WI38 (cell line): ENCODE results near the gene USP36.
"Not testable (repeated sequence)": the region's sequence is repeated elsewhere in the genome, so short reads cannot be mapped to it uniquely, and the experiment has no call there.

Source experiments
- H3K4me3 ChIP-seq: 2 replicates; pipeline ENCODE4 v1.5.1; 2011; ENCODE audit warnings: low read depth, mild to moderate bottlenecking, control low read depth, low read length
- TF ChIP-seq, protein P1 (sequence below): IDR thresholded peaks from 2 replicates; pipeline ENCODE4 v1.5.1; 2012; ENCODE audit warnings: low read depth, mild to moderate bottlenecking, control low read depth, low read length

Gene USP36

DNA sequence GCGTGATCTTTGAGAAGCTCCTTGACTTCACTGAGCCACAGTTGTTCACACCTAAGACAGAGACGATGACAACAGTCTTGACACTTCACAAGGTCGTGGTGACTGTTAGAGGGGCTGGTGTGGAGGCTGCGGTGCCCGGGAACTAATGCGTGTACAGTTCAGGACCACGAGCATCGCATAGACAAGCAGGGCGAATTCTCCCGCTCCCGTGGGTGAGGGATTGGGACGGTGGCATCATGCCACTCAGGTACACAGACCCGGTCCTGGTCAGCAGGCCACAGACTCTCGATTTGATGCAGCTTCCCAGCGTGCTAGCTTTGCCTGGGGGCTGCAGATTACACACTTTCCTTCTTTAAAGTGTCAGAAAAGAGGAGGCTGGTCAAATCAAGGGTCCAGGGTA is 37.6 kb upstream of the USP36 start:
- TF ChIP-seq, protein P1, sequence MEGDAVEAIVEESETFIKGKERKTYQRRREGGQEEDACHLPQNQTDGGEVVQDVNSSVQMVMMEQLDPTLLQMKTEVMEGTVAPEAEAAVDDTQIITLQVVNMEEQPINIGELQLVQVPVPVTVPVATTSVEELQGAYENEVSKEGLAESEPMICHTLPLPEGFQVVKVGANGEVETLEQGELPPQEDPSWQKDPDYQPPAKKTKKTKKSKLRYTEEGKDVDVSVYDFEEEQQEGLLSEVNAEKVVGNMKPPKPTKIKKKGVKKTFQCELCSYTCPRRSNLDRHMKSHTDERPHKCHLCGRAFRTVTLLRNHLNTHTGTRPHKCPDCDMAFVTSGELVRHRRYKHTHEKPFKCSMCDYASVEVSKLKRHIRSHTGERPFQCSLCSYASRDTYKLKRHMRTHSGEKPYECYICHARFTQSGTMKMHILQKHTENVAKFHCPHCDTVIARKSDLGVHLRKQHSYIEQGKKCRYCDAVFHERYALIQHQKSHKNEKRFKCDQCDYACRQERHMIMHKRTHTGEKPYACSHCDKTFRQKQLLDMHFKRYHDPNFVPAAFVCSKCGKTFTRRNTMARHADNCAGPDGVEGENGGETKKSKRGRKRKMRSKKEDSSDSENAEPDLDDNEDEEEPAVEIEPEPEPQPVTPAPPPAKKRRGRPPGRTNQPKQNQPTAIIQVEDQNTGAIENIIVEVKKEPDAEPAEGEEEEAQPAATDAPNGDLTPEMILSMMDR: no peak
- H3K4me3 ChIP-seq: no peak overlapping the region

DNA sequence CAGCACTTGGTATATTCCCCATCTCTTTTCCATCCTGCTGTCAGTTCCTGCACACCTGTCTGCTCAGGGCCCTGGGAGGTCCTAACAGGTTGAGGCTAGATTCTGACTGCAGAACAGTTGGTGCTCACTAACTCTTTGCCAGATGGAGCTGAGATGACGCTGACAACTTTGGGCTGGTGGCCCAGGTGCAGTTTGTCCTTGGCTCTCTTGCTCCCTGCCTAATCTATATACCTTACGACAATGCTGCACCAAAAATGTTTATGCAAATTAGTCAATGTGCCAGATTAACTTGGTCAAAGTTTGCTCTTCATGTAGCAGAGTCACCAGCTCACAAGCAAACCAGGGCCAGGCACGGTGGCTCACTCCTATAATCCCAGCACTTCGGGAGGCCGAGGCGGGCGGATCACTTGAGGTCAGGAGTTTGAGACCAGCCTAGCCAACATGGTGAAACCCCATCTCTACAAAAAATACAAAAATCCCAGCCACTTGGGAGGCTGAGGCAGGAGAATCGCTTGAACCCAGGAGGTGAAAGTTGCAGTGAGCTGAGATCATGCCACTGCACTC is 36.4 kb upstream of the USP36 start:
- H3K4me3 ChIP-seq: not testable (repeated sequence)

DNA sequence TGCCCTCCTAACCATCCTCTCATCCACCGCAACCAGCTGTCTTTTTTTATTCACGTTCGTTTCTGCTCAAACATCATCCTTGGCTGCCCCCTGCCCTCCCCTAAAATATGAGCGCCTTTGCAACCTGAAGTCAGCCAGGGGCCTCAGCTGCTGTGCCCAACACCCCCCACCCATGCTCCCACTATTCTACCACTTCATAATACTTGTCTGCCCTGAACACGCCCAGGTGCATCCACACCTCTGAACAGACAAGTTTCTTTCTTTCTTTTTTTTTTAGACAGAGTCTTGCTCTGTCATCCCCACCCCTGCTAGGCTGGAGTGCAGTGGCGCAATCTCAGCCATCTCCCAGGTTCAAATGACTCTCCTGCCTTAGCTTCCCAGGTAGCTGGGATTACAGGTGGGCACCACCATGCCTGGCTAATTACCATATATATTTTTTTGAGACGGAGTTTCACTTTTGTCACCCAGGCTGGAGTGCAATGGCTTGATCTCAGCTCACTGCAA is 35.5 kb upstream of the USP36 start:
- H3K4me3 ChIP-seq: no peak overlapping the region
- TF ChIP-seq, protein P1: no peak

DNA sequence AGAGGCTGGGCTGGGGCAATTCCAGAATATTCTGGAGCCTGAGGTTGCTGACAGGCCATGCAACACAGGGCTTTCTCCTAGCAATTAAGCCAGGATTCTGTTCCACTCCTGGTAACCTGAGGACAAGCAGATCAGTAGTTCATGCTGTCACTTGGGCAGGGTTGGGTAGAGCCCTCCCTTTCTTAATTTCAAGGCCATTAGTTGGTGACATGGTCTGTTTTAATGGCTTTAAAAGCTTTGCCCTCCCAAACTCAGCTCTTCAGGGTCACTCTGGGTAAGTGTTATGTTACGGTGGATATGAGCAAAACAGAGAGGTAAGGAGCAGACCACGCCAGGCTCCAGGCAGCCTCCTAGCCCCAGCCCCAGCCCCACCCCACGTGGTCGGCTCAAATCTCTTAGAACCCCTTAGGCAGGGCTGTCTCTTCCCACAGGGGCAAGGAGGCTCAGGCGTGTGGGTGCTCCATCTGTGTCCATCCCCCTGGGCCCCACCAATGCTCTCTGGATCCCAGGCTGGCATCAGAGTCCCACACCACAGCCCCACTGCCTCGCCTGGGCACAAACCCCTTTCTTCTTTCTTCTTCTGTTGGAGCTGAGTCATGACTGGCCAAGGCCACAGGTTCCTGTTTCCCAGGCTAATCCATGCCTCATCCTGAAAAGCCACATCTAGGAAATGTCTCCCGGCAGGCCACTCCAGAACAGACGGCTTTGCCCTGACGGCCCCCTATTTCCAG is 34.9 kb upstream of the USP36 start:
- no peak overlapping the region for H3K4me3 ChIP-seq
- TF ChIP-seq, protein P1: no peak

- TF ChIP-seq, protein P1: no peak
- no peak overlapping the region for H3K4me3 ChIP-seq
Measured at GRCh38 chr17:78873519-78874340, 33.1 kb upstream of the USP36 start.

- no peak overlapping the region for H3K4me3 ChIP-seq
- TF ChIP-seq, protein P1: no peak
Measured at GRCh38 chr17:78872486-78872885, 31.9 kb upstream of the USP36 start.

- no peak overlapping the region for H3K4me3 ChIP-seq
- TF ChIP-seq, protein P1: no peak
Measured at GRCh38 chr17:78870621-78871020, 30.0 kb upstream of the USP36 start.
